ENCODE data around the gene FPR2. TPM values are rescaled to one million over a fixed set of nuclear protein-coding genes. Genes with fewer than 3 reads are reported as not detected.

FPR2 gene
- total and polyA plus RNA-seq, 2 donors (not counting 1 experiment from before 2014, with no cell fraction given): not detected

DNA sequence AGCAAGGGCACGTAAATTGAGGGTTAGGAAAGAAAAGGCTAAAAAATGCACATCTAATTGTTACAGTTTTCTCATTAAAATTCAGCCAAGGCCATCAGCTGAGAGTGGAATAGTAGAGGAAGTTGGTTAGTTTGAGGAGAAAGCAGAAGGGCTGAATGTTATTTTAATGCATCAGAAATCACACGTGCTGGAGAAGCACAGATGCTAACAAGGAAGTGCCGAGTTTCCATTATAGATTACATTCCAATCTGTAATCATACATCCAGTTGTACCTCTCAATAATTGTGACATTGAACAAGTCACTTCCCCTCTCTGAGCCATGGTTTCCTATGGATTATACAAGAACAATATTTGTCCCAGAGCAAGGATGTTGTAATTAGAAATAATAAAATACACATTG is 59.0 kb downstream of the FPR2 start:
- Mint-ChIP-seq H3K4me1 (peaks cover 8% of the 10 kb centered on the region), H3K27me3 (no peaks in the 10 kb centered on the region), H3K27ac (no peak overlapping the region), H3K9me3 (ENCODE audit: insufficient read depth) (peaks cover 14% of the 10 kb centered on the region), H3K4me3 (no peak overlapping the region)
- H3K9ac ChIP-seq (ENCODE audit: low read length): no peak overlapping the region
- ATAC-seq (ENCODE audit: low read depth): no peak
- H3K4me3 ChIP-seq (ENCODE audit: control extremely low read depth in 1 of 5, extremely low read depth in 1 of 5, insufficient read depth in 1 of 5, low read depth in 2 of 5, low read length in 4 of 5): no peak overlapping the region
- peaks cover 7 to 12% of the 10 kb centered on the region in 2 donors for H3K4me1 ChIP-seq (ENCODE audit: control insufficient read depth in 2 of 2, insufficient read depth in 2 of 2, low read length in 2 of 2)
- intact Hi-C loops (cut with micrococcal nuclease): no loop called here
- POLR2A ChIA-PET: no interaction called here
- no peaks in the 10 kb centered on the region for H4K20me1 ChIP-seq (ENCODE audit: control insufficient read depth, insufficient read depth, low read length, poor library complexity, severe bottlenecking)
- H3K36me3 ChIP-seq (replicated peaks in 1 of 2; ENCODE audit: control extremely low read depth in 1 of 2, control insufficient read depth in 1 of 2, extremely low read depth in 1 of 2, insufficient read depth in 2 of 2, low read length in 1 of 2): no peaks in the 10 kb centered on the region
- peaks cover 0 to 26% (median 16%) of the 10 kb centered on the region in 3 donors for H3K9me3 ChIP-seq (ENCODE audit: control extremely low read depth in 1 of 3, control insufficient read depth in 2 of 3, insufficient read depth in 1 of 3, low read length in 2 of 3)
- no peak overlapping the region for H2AFZ ChIP-seq (ENCODE audit: insufficient read depth, low read depth, low read length, poor library complexity, severe bottlenecking)
- no CpG with 5 or more reads among the region's 3 CpGs for WGBS (ENCODE audit: insufficient coverage)
- CTCF ChIA-PET: no interaction called here
- DNase-seq: no peak
- H3K4me2 ChIP-seq (replicated peaks; ENCODE audit: low read depth, low read length, poor library complexity, severe bottlenecking): no peak overlapping the region
- H3K27me3 ChIP-seq (replicated peaks in 1 of 4; ENCODE audit: control extremely low read depth in 1 of 4, control insufficient read depth in 3 of 4, insufficient read depth in 4 of 4, low read length in 3 of 4): no peaks in the 10 kb centered on the region
- no peaks in the 10 kb centered on the region for H3K79me2 ChIP-seq (ENCODE audit: control insufficient read depth, insufficient read depth, low read length)
- TF ChIP-seq, protein P1, sequence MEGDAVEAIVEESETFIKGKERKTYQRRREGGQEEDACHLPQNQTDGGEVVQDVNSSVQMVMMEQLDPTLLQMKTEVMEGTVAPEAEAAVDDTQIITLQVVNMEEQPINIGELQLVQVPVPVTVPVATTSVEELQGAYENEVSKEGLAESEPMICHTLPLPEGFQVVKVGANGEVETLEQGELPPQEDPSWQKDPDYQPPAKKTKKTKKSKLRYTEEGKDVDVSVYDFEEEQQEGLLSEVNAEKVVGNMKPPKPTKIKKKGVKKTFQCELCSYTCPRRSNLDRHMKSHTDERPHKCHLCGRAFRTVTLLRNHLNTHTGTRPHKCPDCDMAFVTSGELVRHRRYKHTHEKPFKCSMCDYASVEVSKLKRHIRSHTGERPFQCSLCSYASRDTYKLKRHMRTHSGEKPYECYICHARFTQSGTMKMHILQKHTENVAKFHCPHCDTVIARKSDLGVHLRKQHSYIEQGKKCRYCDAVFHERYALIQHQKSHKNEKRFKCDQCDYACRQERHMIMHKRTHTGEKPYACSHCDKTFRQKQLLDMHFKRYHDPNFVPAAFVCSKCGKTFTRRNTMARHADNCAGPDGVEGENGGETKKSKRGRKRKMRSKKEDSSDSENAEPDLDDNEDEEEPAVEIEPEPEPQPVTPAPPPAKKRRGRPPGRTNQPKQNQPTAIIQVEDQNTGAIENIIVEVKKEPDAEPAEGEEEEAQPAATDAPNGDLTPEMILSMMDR (IDR thresholded peaks at IDR 0.05): no peak
- no peak for TF ChIP-seq EZH2 (IDR thresholded peaks at IDR 0.05; ENCODE audit: borderline replicate concordance, insufficient read depth, low read depth, low read length, poor library complexity, severe bottlenecking)
- H3K27ac ChIP-seq (ENCODE audit: low read length in 2 of 2): no peak overlapping the region

Other genes starting within 250 kb of the FPR2 start
- gene SIGLEC6, start 229.5 kb upstream of the FPR2 start, total RNA-seq: 21.2 and 28.9 TPM in 2 replicates
- gene SIGLEC6, start 229.5 kb upstream of the FPR2 start, polyA plus RNA-seq: 12.3 and 35.4 TPM in 2 replicates
- gene ZNF175, start 189.9 kb upstream of the FPR2 start, total RNA-seq: 31.3 and 33.0 TPM in 2 replicates
- 3.2 and 4.6 TPM in 2 replicates for gene ZNF175, start 189.9 kb upstream of the FPR2 start, polyA plus RNA-seq
- 0.84 and 2.1 TPM in 2 replicates for gene SIGLEC5, start 130.8 kb upstream of the FPR2 start, total RNA-seq
- 0.12 TPM in 1 of 2 replicates, not detected in the other for gene SIGLEC5, start 130.8 kb upstream of the FPR2 start, polyA plus RNA-seq
- gene SIGLEC14, start 114.4 kb upstream of the FPR2 start, total RNA-seq: 9.2 and 11.2 TPM in 2 replicates
- 0.29 and 30.0 TPM in 2 replicates for gene SIGLEC14, start 114.4 kb upstream of the FPR2 start, polyA plus RNA-seq
- 2.8 and 4.0 TPM in 2 replicates for gene SPACA6, start 67.8 kb upstream of the FPR2 start, total RNA-seq
- gene SPACA6, start 67.8 kb upstream of the FPR2 start, polyA plus RNA-seq: 3.3 and 4.9 TPM in 2 replicates
- not detected in 2 replicates for gene HAS1, start 37.2 kb upstream of the FPR2 start, total RNA-seq
- gene HAS1, start 37.2 kb upstream of the FPR2 start, polyA plus RNA-seq: not detected in 2 replicates
- 0.17 TPM in 1 of 2 replicates, not detected in the other for gene FPR1, start 9.3 kb upstream of the FPR2 start, total RNA-seq
- 0.78 and 1.1 TPM in 2 replicates for gene FPR1, start 9.3 kb upstream of the FPR2 start, polyA plus RNA-seq
- 0.44 and 0.51 TPM in 2 replicates for gene FPR3, start 34.0 kb downstream of the FPR2 start, total RNA-seq
- not detected in 2 replicates for gene FPR3, start 34.0 kb downstream of the FPR2 start, polyA plus RNA-seq
- 26.0 and 27.9 TPM in 2 replicates for gene ZNF577, start 126.8 kb downstream of the FPR2 start, total RNA-seq
- 12.8 and 15.9 TPM in 2 replicates for gene ZNF577, start 126.8 kb downstream of the FPR2 start, polyA plus RNA-seq
- gene ZNF649, start 143.8 kb downstream of the FPR2 start, total RNA-seq: 35.7 and 36.3 TPM in 2 replicates
- gene ZNF649, start 143.8 kb downstream of the FPR2 start, polyA plus RNA-seq: 3.8 and 4.1 TPM in 2 replicates
- 7.0 and 11.2 TPM in 2 replicates for gene ZNF613, start 166.3 kb downstream of the FPR2 start, total RNA-seq
- 0.91 and 3.0 TPM in 2 replicates for gene ZNF613, start 166.3 kb downstream of the FPR2 start, polyA plus RNA-seq
- 50.2 and 53.0 TPM in 2 replicates for gene ZNF350, start 225.7 kb downstream of the FPR2 start, total RNA-seq
- 6.0 and 13.9 TPM in 2 replicates for gene ZNF350, start 225.7 kb downstream of the FPR2 start, polyA plus RNA-seq
- gene ZNF615, start 247.0 kb downstream of the FPR2 start, total RNA-seq: 16.8 and 24.5 TPM in 2 replicates
- 5.0 and 6.2 TPM in 2 replicates for gene ZNF615, start 247.0 kb downstream of the FPR2 start, polyA plus RNA-seq